ENCODE data around the gene ARL4C. TPM values are rescaled to one million over a fixed set of nuclear protein-coding genes. Genes with fewer than 3 reads are reported as not detected.
"Not testable (repeated sequence)": the region's sequence is repeated elsewhere in the genome, so short reads cannot be mapped to it uniquely, and the experiment has no call there.

ARL4C gene
- total RNA-seq, 1 experiment from 2014 or later, result 111 TPM

GRCh38 chr2:234478121-234478858 lies 18.6 kb downstream of the ARL4C start:
- DNase-seq (ENCODE audit: low read depth), result no peak

- DNase-seq (ENCODE audit: low read depth), result no peak
Measured at GRCh38 chr2:234476766-234477165, 20.1 kb downstream of the ARL4C start.

GRCh38 chr2:234474654-234475053 lies 22.2 kb downstream of the ARL4C start:
- DNase-seq (ENCODE audit: low read depth), result no peak

GRCh38 chr2:234472155-234472554 lies 24.7 kb downstream of the ARL4C start:
- DNase-seq (ENCODE audit: low read depth), result no peak

GRCh38 chr2:234469972-234470371 lies 26.9 kb downstream of the ARL4C start:
- DNase-seq (ENCODE audit: low read depth), result no peak

- DNase-seq (ENCODE audit: low read depth), result no peak
Measured at GRCh38 chr2:234469251-234469845, 27.5 kb downstream of the ARL4C start.

GRCh38 chr2:234468503-234468902 lies 28.4 kb downstream of the ARL4C start:
- DNase-seq (ENCODE audit: low read depth), result no peak

- peak; percentile 85 for DNase-seq (ENCODE audit: low read depth)
Measured at GRCh38 chr2:234467289-234467688, 29.6 kb downstream of the ARL4C start.

- no peak for DNase-seq (ENCODE audit: low read depth)
Measured at GRCh38 chr2:234464291-234464645, 32.6 kb downstream of the ARL4C start.

GRCh38 chr2:234463626-234464290 lies 33.1 kb downstream of the ARL4C start:
- no peak for DNase-seq (ENCODE audit: low read depth)

- DNase-seq (ENCODE audit: low read depth), result no peak
Measured at GRCh38 chr2:234462218-234462992, 34.5 kb downstream of the ARL4C start.

- DNase-seq (ENCODE audit: low read depth), result no peak
Measured at GRCh38 chr2:234459401-234460009, 37.4 kb downstream of the ARL4C start.

GRCh38 chr2:234458466-234458865 lies 38.4 kb downstream of the ARL4C start:
- DNase-seq (ENCODE audit: low read depth), result no peak

GRCh38 chr2:234457421-234457820 lies 39.5 kb downstream of the ARL4C start:
- DNase-seq (ENCODE audit: low read depth), result no peak

- DNase-seq (ENCODE audit: low read depth), result not testable (repeated sequence)
Measured at GRCh38 chr2:234455246-234455645, 41.6 kb downstream of the ARL4C start.

- no peak for DNase-seq (ENCODE audit: low read depth)
Measured at GRCh38 chr2:234454433-234454832, 42.4 kb downstream of the ARL4C start.

- DNase-seq (ENCODE audit: low read depth), result no peak
Measured at GRCh38 chr2:234453216-234453615, 43.7 kb downstream of the ARL4C start.

GRCh38 chr2:234451852-234452625 lies 44.8 kb downstream of the ARL4C start:
- peak; percentile 90 for DNase-seq (ENCODE audit: low read depth)

- DNase-seq (ENCODE audit: low read depth), result no peak
Measured at GRCh38 chr2:234451242-234451641, 45.6 kb downstream of the ARL4C start.

GRCh38 chr2:234450431-234451124 lies 46.3 kb downstream of the ARL4C start:
- no peak for DNase-seq (ENCODE audit: low read depth)

Measured in HT1080 (cell line).